Right lung (tissue), 5 donors: ENCODE results near the gene USP20. TPM values are rescaled to one million over a fixed set of nuclear protein-coding genes. Genes with fewer than 3 reads are reported as not detected.

Experiments
- DNase-seq, 2 donors: peaks; one replicate each; pipeline ENCODE4 v3.0.0-alpha.2; 2013
- polyA plus RNA-seq, 5 donors: library from polyadenylated mRNA; unstranded; fragments of 120-200 nt; gene quantifications; one replicate each; pipeline versions ENCODE4 v1.2.1 to v1.2.3, GENCODE V29; 2013; ENCODE audit warnings: inconsistent platforms in 1 of 5, low replicate concordance in 1 of 5; ENCODE audit not compliant: insufficient read length in 5 of 5, insufficient read depth in 1 of 5

Gene USP20
- polyA plus RNA-seq, 5 donors: 17.3 to 24.3 (median 21.0) TPM

GRCh38 chr9:129914051-129914450 lies 78.8 kb downstream of the USP20 start:
- no peak for DNase-seq

GRCh38 chr9:129916707-129917106 lies 81.4 kb downstream of the USP20 start:
- no peak for DNase-seq

GRCh38 chr9:129918296-129918950 lies 83.2 kb downstream of the USP20 start:
- DNase-seq: no peak

DNA sequence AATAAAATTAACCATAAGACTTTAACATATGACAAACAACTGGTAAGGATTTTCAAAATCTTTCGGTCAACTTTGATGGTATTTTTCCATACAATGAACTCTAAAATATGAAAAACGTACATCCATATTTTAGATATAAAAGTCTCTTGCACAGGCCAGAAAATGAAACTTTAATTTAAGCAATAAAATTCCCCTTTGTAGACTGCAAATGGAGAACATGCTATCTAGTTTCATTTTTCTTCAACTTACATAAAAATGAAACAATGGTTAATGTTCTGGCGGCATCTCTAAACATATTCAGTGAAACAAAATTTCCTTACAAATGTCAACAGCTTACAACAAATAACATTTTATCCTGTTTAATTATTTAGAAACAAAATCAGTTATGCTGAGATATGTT lies 84.0 kb downstream of the USP20 start:
- no peak for DNase-seq

- no peak for DNase-seq
Observed at GRCh38 chr9:129919841-129920240, 84.6 kb downstream of the USP20 start.

- DNase-seq: no peak
Observed at GRCh38 chr9:129921905-129922304, 86.6 kb downstream of the USP20 start.

DNA sequence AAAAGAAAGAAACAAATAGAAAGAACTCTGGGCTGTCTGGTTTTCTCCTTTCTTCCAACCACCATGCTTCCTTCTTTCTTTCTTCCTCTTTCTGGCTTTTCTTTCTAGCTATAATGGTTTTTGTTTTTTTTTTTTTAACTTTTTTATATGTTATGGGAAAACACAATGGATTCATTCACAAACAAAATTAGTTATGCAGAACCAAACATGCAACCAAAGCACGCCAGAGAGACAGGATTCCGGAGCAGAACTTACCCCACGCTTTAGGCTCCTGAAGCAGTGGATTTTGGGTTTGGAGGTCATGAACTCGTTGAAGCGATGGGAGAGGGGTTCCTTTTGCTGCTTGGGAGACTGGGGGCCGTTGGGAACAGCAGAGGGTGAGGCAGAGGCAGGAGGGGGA lies 88.3 kb downstream of the USP20 start:
- DNase-seq: no peak

- no peak for DNase-seq
Observed at GRCh38 chr9:129929496-129930125, 94.4 kb downstream of the USP20 start.

- no peak for DNase-seq
Observed at GRCh38 chr9:129930743-129931142, 95.5 kb downstream of the USP20 start.

Other genes with a start within 250 kb of the USP20 start
- gene C9orf50, start 214.4 kb upstream of the USP20 start, polyA plus RNA-seq: under 1 TPM; 0.34 to 0.71 (median 0.53) TPM
- 10 to 100 TPM; 20.9 to 30.1 (median 23.2) TPM for gene NTMT1, start 209.3 kb upstream of the USP20 start, polyA plus RNA-seq
- 10 to 100 TPM; 11.9 to 17.3 (median 15.1) TPM for gene ASB6, start 193.3 kb upstream of the USP20 start, polyA plus RNA-seq
- gene PRRX2, start 169.8 kb upstream of the USP20 start, polyA plus RNA-seq: 1 to 10 TPM in 3 of 5 donors, under 1 TPM in 2; 0.63 to 1.4 (median 1.2) TPM
- gene PTGES, start 82.4 kb upstream of the USP20 start, polyA plus RNA-seq: 1 to 10 TPM; 4.4 to 6.8 (median 6.6) TPM
- gene TOR1B, start 32.3 kb upstream of the USP20 start, polyA plus RNA-seq: 10 to 100 TPM; 19.2 to 22.8 (median 20.5) TPM
- gene TOR1A, start 11.3 kb upstream of the USP20 start, polyA plus RNA-seq: 10 to 100 TPM; 38.1 to 44.4 (median 38.9) TPM
- 10 to 100 TPM; 61.3 to 86.0 (median 70.0) TPM for gene C9orf78, start 183 bp upstream of the USP20 start, polyA plus RNA-seq
- 10 to 100 TPM; 30.2 to 35.9 (median 33.6) TPM for gene FNBP1, start 207.7 kb downstream of the USP20 start, polyA plus RNA-seq
- 10 to 100 TPM; 40.3 to 48.5 (median 45.3) TPM for gene GPR107, start 218.4 kb downstream of the USP20 start, polyA plus RNA-seq